ELR (cell line): ENCODE measurements around the gene PABPN1L.
"Not testable (repeated sequence)": the region's sequence is repeated elsewhere in the genome, so short reads cannot be mapped to it uniquely, and the experiment has no call there.

Experiments
- DNase-seq: peaks from one replicate; pipeline ENCODE4 v3.0.0-alpha.2; 2015; ENCODE audit warnings: low read depth

The PABPN1L gene

GRCh38 chr16:88827727-88828126 lies 38.7 kb downstream of the PABPN1L start:
- DNase-seq: no peak

DNA sequence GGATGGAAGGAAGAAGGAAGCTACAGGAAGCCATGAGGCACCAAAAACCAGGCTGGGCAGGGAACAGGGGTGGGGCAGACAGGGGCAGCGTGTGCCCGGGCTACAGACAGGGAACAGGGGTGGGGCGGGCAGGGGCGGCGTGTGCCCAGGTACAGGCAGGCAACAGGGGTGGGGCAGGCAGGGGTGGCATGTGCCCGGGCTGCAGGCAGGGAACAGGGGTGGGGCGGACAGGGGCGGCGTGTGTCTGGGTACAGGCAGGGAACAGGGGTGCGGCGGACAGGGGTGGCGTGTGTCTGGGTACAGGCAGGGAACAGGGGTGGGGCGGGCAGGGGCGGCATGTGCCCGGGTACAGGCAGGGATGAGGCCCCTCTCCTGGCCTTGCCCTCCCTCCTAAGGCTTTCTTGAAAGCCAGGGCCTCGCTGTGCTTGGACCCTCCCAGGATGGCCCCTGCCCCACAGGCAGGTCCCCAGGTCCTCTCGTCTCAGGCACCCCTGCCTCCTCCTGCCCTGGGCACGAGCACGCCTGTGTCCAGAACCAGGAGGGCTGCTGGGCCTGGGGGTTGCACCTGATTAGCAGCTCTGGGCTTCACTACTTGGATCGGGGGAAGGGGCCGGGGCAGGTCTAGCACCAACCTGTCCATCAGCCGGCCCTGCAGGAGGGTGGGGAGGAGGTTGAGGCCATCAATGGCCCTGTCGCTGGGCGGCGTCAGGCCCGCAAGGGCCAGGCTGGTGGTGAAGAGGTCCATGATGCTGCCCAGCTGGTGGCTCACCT lies 40.2 kb downstream of the PABPN1L start:
- no peak for DNase-seq

DNA sequence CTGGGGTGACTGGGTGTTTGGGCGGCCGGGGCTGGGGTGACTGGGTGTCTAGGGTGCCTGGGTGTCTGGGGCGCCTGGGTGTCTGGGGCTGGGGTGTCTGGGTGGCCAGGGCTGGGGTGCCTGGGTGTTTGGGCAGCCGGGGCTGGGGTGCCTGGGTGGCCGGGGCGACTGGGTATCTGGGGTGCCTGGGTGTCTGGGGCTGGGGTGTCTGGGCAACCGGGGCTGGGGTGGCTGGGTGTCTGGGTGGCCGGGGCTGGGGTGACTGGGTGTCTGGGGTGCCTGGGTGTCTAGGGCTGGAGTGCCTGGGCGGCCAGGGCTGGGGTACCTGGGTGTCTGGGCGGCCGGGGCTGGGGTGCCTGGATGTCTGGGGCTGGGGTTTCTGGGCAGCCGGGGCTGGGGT lies 41.3 kb downstream of the PABPN1L start:
- DNase-seq: no peak

DNA sequence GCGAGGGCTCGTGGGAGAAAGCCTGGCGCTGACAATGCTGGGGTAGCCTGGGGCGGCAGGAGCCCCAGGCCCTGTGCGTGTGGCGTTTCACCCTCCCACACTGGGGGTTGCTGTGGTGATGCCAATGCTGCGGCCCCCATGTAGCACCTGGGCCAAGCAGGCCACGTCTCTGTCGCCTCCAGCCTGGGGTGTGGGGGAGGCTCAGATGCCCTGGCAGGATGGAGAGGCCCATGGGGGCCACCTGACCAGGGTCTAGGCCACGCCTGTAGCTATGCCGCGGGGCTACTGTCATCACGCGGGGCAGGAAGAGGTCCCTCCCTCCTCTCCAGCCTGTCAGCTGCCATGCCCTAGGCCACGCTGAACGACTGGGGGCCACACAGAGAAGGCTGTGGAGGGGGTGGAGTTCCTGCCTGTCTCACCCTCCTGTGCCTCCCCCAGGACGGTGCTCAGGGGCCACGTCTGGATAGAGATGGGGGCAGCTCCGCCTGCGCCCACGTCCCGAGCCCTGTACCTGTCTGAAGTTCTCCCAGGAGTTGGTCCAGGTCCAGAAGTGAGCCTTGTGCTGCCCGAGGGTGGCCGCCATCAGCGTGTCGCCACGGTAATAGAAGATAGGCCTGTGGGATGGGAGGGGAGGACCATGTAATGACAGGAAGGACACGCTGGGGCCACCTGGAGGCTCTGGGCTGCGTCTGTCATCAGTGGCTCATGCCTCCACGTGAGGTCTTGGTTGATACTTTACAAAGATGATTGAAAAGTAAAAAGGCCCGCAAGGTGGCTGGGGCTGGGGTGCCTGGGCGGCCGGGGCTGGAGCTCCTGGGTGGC lies 42.0 kb downstream of the PABPN1L start:
- no peak for DNase-seq

DNA sequence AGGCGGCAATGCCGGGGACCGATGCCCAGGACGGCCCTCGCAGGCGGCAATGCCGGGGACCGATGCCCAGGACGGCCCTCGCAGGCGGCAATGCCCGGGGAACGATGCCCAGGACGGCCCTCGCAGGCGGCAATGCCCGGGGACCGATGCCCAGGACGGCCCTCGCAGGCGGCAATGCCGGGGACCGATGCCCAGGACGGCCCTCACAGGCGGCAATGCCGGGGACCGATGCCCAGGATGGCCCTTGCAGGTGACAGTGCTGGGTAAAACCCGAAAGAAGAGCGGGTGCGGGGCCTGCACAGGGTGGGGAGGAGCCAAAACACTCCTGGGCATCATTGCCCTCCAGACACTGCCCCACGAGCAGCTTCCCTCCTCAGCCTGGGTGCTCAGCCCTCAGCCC lies 42.8 kb downstream of the PABPN1L start:
- not testable (repeated sequence) for DNase-seq

GRCh38 chr16:88822281-88823040 lies 44.0 kb downstream of the PABPN1L start:
- DNase-seq: no peak

DNA sequence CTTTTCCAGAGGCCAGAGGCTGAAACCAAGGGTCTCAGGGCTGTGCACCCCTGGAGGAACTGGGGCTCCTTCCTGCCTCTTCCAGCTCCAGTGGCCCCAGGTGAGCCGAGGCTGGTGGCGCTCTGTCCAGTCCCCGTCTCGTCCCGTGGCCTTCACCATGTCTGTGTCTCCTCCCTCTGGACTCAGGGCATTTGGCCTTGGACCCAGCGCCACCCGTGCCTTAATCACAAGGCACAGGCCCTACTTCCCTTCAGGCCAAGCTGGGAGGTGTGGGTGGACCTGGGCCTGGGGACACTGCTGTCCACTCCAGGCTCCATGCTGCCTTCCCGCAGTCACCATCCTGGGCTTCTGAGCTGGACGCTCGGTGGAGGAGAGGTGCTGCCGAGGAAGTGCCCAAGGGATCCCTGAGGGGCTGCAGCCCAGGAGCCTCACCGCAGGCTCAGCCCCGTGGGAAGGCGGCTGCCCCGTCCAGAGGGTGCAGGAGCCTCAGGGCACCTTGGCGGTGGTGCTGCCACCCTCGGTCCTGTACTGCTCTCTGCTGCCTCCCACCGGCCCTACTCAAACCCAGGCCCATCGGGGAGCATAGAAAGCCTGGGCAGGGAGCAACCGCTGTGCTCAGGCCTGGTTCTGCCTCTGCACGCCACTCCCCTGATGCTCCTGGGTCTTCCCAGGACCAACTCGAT lies 45.2 kb downstream of the PABPN1L start:
- no peak for DNase-seq

DNA sequence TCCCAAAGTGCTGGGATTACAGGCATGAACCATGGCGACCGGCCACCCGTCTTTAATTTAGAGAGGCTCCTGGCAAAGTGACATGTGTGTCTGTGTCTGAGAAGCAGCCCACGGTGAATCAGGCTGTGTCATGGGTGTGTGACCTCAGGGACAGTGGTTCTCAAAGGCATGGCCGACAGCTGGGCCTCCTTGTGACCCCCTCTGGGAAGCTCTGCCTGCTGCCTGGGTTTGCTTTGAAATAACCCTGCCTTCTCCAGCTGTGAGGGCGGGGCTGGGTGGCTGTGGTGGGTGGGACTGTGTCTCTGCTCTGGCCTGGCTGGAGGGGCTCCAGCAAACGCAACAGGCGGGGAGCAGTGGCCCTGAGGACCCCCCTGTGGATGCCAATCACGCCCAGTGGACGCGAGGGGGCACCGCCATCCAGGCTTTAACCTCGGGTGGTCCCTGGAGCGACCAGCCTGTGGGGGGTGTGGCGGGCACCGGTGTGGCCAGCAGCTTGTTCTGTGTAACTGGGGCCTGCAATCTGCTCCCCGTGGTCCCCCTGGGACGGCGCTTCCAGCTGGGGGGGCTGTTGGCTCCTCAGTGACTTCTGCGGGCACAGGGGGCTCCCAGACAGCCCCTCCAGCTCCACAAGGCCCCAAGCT lies 46.0 kb downstream of the PABPN1L start:
- no peak for DNase-seq

- no peak for DNase-seq
Measured at GRCh38 chr16:88819126-88819525, 47.3 kb downstream of the PABPN1L start.

DNA sequence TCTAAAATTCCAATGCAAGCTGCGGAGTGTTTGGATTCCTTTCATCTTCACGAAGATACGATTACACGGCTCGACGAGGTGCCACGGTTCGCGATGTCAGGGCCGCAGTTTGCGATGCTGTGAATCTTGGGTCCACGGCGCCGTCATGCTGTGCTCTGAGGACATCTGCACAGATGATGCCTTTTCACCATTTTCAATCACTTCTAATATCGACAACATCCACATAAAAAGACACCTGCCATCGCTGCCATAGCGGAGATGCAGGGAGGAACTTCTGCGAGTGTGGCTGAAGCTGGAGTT lies 47.9 kb downstream of the PABPN1L start:
- no peak for DNase-seq

DNA sequence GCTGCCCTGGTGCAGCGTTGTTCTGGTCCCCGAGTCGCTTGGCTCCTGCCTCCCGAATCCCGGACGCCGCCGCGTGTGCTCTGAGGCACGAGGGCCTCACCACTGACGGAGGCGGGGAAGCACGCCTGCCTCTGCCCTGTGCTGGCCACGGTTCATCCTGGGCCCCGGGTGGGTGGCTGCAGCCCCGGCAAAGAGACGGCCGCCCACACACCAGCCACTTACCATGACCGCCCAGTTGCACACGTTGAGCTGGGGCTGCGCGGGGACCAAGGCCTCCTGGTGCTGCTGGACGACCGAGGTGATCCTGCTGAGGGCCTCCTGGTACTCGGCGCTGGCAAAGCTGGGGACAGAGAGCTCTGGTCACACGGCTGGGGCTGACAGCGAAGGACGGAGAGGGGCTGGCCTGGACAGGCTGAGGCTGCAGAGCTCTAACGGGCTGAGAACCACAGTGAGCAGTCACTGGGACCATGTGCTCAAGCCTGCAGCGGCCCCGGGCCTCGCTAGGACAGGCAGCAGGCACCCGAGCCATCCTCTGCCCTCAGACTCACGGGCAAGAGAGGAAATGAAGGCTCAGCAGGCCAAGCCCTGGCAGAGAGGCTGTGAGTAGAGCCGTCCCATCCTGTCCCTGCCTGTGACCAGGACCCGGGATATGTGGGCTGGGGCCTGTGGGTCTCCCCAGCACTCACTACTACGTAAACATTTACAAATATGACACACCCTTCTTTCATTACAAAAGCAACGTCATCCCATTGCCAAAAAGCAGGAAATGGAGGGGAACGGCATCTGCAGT lies 48.5 kb downstream of the PABPN1L start:
- DNase-seq: no peak

- no peak for DNase-seq
Measured at GRCh38 chr16:88816736-88817535, 49.5 kb downstream of the PABPN1L start.

GRCh38 chr16:88815901-88816589 lies 50.4 kb downstream of the PABPN1L start:
- DNase-seq: peak; percentile 52

DNA sequence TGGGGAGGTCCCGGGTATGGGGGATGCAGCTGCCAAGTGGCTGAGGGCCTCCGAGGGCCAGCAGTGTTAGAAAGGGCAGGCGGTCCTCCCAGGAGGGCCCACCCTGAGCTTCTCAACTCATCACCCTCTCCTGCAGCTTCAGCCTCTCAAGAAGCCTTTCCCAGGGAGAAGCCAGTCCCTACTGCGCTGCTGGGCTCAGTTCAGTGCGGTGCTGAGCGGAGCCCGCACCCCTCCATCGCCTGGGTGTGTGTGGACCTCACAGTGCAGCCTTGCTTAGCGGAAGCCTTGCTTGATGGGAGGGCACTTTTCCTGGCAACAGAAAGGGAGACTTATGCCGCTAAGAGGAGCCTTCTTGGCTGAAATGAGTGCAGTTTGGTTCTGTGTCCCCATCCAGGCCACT lies 51.2 kb downstream of the PABPN1L start:
- DNase-seq: no peak

DNA sequence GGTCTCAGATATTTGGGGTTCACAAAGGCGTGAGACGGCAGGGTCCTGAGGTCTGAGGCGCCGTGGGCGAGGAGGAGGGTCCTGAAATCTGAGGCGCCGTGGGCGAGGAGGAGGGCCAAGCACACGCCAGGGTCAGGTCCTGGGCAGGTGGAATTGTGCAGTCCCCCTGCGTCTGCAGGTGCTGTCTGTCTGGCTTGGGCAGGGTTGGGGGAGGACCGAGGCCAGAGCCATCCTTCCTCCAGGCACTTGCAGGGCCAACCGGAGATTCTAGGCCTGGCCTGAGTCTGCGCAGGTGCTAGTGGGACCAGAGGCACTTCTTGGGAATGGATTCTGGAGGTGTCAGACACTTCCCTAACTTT lies 52.3 kb downstream of the PABPN1L start:
- no peak for DNase-seq
